Gastroesophageal sphincter (tissue), 3 donors: Measurements from ENCODE around the gene MEF2D.

Experiments
- EP300 ChIP-seq: sonication (generic); formaldehyde crosslinking; IDR thresholded peaks from one replicate; pipeline ENCODE4 v1.6.1; 2017; ENCODE audit warnings: antibody characterized with exemption, mild to moderate bottlenecking
- POLR2A ChIP-seq, 2 donors: fragments of 450-650 bp; IDR thresholded peaks; one replicate each; pipeline ENCODE4 v1.6.1; 2017; ENCODE audit warnings: antibody characterized with exemption in 2 of 2, mild to moderate bottlenecking in 2 of 2, moderate library complexity in 1 of 2
- POLR2AphosphoS5 ChIP-seq: sonication (generic); formaldehyde crosslinking; IDR thresholded peaks from one replicate; pipeline ENCODE4 v1.6.1; 2017; ENCODE audit warnings: antibody characterized with exemption
- TF ChIP-seq, protein P1 (sequence below), 4 experiments: fragments of 200-600 bp in 2 of 4; fragments of 450-650 bp in 2 of 4; sonication (generic) in 1 of 4; IDR thresholded peaks; one replicate each; pipeline ENCODE4 v1.5.1; 2017 to 2019; ENCODE audit warnings: antibody characterized with exemption in 4 of 4, mild to moderate bottlenecking in 2 of 4, moderate library complexity in 2 of 4

DNA sequence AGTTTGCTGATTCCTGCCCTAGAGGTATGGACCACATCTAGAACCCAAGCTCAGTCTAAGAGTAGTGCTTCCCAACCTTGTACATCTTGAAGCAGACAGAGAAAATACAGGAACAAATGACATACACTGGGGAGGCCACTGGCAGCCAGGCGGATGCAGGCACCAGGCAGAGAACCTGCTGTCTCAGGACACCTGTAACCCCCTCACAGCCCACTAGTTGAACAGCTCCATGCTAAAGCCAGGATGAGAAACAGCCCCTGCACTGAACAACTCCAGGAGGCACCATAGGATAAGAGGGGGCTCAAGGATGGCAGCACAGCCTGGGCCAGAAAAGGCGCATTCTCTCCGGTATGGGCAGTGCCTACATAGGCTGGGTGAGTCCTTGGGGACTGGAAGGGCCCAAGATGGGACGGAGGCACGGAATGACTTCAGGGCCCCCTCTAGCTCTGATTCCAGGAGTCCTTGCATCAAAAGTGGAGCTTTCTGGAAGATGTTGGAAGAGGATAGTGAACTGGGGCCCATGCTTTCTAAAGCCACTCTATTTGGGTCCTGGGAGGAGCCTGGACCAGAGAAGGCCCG is 16.0 kb downstream of the MEF2D start:
- TF ChIP-seq POLR2A (IDR thresholded peaks at IDR 0.05) (no peak), POLR2AphosphoS5 (no peak), EP300 (no peak)
- TF ChIP-seq, protein P1, sequence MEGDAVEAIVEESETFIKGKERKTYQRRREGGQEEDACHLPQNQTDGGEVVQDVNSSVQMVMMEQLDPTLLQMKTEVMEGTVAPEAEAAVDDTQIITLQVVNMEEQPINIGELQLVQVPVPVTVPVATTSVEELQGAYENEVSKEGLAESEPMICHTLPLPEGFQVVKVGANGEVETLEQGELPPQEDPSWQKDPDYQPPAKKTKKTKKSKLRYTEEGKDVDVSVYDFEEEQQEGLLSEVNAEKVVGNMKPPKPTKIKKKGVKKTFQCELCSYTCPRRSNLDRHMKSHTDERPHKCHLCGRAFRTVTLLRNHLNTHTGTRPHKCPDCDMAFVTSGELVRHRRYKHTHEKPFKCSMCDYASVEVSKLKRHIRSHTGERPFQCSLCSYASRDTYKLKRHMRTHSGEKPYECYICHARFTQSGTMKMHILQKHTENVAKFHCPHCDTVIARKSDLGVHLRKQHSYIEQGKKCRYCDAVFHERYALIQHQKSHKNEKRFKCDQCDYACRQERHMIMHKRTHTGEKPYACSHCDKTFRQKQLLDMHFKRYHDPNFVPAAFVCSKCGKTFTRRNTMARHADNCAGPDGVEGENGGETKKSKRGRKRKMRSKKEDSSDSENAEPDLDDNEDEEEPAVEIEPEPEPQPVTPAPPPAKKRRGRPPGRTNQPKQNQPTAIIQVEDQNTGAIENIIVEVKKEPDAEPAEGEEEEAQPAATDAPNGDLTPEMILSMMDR (IDR thresholded peaks at IDR 0.05) = no peak
